Astrocyte of the spinal cord (primary cell): Measurements from ENCODE around the gene PDCD1.

Experiments
- DNase-seq: peaks from one replicate; pipeline ENCODE4 v3.0.0; 2011; ENCODE audit warnings: low read depth, low spot score
- H3K4me3 ChIP-seq: 2 replicates; pipeline ENCODE4 v1.5.1; 2011; ENCODE audit warnings: low read depth, mild to moderate bottlenecking, low read length, moderate library complexity
- CTCF ChIP-seq: IDR thresholded peaks from 2 replicates; pipeline ENCODE4 v1.5.1; 2012; ENCODE audit warnings: low read depth, mild to moderate bottlenecking, low read length, inconsistent platforms
- in situ Hi-C: cut with HindIII; loops from 2 replicates; pipeline ENCODE4 v1.10.0; 2017; ENCODE audit warnings: low sequenced_read_pairs

PDCD1 gene

GRCh38 chr2:241867776-241868420, 9.2 kb upstream of the PDCD1 start:
- DNase-seq: no peak
- in situ Hi-C loops: no loop called here
- H3K4me3 ChIP-seq: no peak overlapping the region
- no peak for TF ChIP-seq CTCF

- in situ Hi-C loops: no loop called here
- TF ChIP-seq CTCF: no peak
- DNase-seq: no peak
- no peak overlapping the region for H3K4me3 ChIP-seq
Measured at GRCh38 chr2:241866790-241867645, 8.3 kb upstream of the PDCD1 start.

GRCh38 chr2:241865957-241866789, 7.5 kb upstream of the PDCD1 start:
- in situ Hi-C loops: no loop called here
- DNase-seq: no peak
- no peak overlapping the region for H3K4me3 ChIP-seq
- TF ChIP-seq CTCF: no peak

GRCh38 chr2:241865416-241865956, 6.8 kb upstream of the PDCD1 start:
- DNase-seq: no peak
- in situ Hi-C loops: no loop called here

GRCh38 chr2:241864850-241865213, 6.1 kb upstream of the PDCD1 start:
- TF ChIP-seq CTCF: no peak
- no peak for DNase-seq
- in situ Hi-C loops: no loop called here
- H3K4me3 ChIP-seq: no peak overlapping the region

More at GRCh38 chr2:241865416-241865956, 6.8 kb upstream of the PDCD1 start:
- TF ChIP-seq CTCF: no peak
- H3K4me3 ChIP-seq: no peak overlapping the region

GRCh38 chr2:241864168-241864849, 5.6 kb upstream of the PDCD1 start:
- H3K4me3 ChIP-seq: no peak overlapping the region
- DNase-seq: no peak
- in situ Hi-C loops: no loop called here
- TF ChIP-seq CTCF: no peak
